Cardiac septum (tissue), 1 donor: ENCODE data around the gene RTL10. TPM values are rescaled to one million over a fixed set of nuclear protein-coding genes. Genes with fewer than 3 reads are reported as not detected.

Source experiments
- DNase-seq: peaks from one replicate; pipeline ENCODE4 v3.0.0-alpha.2; 2020; ENCODE audit warnings: low spot score
- intact Hi-C: fragments of 100-400 bp; cut with DNase I; formaldehyde crosslinking; loops from one replicate; pipeline ENCODE4 v1.14.0; 2022
- total RNA-seq: library from RNA; stranded (reverse); fragmentation: NEBNext Ultra II Directional; extraction: Animal tissue kit (Norgen Biotek cat#: 25700); gene quantifications from one replicate; pipeline ENCODE4 v1.2.1, GENCODE V29; 2021
- donor health status: DM: no; HTN: no; CAD: no.

RTL10 gene
- total RNA-seq, 1 donor from 2014 or later = 6.3 TPM

GRCh38 chr22:19850763-19851109 lies 3.9 kb downstream of the RTL10 start:
- intact Hi-C loops = loop anchor here (5.0 to 10.0 kb wide), 2 partner anchors 118 to 264 kb away; partner anchors contain the start of genes RANBP1 and TRMT2A
- DNase-seq = no peak

GRCh38 chr22:19849835-19850762 lies 4.6 kb downstream of the RTL10 start:
- intact Hi-C loops = loop anchor here (5.0 to 10.0 kb wide), 2 partner anchors 118 to 265 kb away; partner anchors contain the start of genes RANBP1 and TRMT2A
- DNase-seq = no peak

- intact Hi-C loops = no loop called here
- no peak for DNase-seq
These were observed 6.1 kb downstream of the RTL10 start for GRCh38 chr22:19848298-19849224.

DNA sequence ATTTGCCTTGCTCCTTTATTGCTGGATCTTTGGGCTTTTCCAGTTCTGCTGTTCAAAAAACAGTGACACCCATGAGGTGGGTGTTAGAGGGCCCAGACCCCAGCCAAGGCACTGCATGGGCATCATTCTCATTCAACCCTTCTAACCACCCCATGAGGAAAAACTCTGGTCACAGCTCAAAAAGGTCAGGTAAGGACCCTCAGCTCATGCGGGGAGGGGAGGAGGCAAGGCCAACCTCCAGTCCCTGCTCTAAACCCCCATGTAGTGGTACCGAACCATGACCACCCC lies 7.4 kb downstream of the RTL10 start:
- intact Hi-C loops = no loop called here

DNA sequence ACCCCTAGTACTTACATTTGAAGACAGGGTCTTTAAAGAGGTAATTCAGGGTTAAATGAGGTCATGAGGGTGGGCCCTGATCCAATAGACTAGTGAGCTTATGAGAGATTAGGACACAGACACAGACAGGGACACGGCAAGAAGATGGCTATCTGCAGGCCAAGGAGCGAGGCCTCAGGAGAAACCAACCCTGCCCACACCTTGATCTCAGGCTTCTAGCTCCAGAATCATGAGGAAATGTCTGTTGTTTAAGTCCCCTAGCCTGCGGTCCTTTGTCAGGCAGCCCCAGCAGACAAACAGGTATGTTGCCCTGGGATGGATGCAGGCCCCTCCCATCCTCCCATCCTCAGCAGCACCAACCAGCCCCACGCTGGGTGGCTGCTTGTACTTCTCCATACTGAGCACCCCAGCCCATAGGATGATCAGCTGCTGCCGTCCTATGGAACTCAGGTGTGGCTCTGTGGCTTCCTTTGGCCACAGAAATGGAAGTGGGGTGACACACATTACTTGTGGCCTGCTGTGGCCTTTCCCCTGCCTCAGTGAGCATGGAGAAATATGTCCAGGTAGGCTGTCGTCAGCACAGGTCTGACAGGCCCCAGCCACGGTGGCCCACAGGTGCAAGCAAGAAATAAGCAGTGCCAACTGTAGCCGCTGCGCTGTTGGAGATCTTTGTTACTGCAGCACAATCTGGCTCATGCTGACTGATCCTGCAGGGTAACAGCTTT lies 7.9 kb downstream of the RTL10 start:
- intact Hi-C loops = no loop called here
- DNase-seq = no peak

More for the DNA sequence above, 7.4 kb downstream of the RTL10 start:
- DNase-seq = no peak

- intact Hi-C loops = no loop called here
- no peak for DNase-seq
These were observed 9.5 kb downstream of the RTL10 start for GRCh38 chr22:19845054-19845722.

- intact Hi-C loops = no loop called here
- DNase-seq = no peak
These were observed 10.2 kb downstream of the RTL10 start for GRCh38 chr22:19844377-19845053.

- intact Hi-C loops = no loop called here
- no peak for DNase-seq
These were observed 10.8 kb downstream of the RTL10 start for GRCh38 chr22:19843857-19844376.

DNA sequence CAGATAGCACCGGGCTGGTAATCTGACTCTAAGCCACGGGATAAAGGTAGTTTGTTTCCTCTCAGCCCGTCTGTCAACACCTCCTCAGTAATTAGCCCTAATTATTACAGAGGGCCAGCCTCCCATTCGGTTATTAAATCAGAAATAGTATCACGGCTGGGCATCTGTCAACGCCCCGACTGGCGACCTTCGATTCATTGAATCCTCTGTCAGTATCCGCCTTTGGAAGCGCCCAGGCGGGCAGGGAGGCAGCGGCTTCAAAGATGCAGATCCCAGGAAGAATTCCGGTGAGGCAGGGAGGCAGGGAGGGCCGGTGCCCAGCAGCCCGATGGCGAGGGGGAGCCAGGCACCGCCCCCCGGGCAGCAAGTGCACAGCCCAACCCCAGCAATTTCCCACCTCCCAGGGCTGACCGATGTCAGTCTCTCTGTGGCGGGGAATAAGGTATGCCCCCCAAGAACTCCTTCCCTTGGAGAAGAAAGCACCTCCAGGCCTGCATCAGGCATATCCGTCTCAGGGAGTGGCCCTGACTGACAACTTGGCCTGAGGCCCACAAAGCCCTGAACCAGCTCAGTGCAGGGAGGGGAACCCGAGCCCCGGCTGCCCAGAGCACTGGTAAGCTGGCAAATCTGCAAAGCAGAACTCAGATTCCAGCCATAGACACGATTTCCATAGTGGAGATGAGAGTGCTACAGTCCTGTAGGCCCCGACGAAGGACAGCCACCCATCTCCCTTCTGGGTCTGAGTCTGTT lies 11.4 kb downstream of the RTL10 start:
- intact Hi-C loops = no loop called here
- peak; percentile 68 for DNase-seq

- intact Hi-C loops = no loop called here
- peak; percentile 66 for DNase-seq
These were observed 12.1 kb downstream of the RTL10 start for GRCh38 chr22:19842393-19843106.

GRCh38 chr22:19841641-19842392 lies 12.9 kb downstream of the RTL10 start:
- intact Hi-C loops = no loop called here
- no peak for DNase-seq

DNA sequence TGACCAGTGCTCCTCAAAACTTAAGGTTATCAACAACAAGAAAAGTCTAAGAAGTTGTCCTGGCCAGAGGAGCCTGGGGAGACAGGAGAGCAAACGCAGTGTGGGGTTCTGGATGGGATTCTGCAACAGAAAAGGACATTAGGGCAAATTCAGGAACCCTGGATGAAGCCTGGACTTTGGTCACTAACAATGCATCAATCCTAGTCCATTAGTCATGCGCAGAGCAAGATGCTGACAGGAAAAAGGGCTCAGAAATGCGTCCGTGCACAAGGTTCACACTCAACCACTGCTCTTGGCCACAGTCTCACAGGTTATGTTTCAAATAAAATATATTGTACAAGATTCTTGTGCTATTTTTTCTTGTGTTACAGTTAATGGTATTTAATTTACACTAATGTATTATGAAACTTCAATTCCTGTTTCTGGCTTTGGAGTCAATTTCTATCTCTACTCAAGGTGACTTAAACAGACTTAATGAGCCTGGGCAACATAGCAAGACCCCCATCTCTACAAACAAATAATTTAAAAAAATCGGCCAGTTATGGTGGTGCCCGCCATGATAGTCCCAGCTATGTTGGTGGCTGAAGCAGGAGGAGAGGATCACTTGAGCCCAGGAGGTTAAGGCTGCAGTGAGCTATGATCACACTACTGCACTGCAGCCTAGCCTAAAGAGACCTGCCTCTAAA lies 13.6 kb downstream of the RTL10 start:
- no peak for DNase-seq
- intact Hi-C loops = no loop called here

DNA sequence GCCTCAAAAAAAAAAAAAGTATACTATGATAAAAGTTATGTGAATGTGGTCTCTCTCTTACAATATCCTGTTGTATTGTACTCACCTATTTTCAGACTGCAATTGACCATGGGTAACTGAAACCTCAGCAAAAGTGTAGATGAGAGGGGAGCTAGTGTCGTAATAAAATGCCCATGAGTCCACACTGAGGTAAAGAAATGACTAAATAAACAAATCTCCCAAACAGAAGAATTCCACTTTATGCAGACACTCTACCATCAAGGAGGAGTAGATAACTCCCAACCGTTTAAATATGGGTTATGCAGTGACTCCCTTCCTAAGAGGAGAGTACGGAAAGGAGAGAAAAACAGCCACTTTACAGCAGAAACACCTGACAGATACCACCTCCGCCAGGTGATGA lies 14.6 kb downstream of the RTL10 start:
- intact Hi-C loops = no loop called here
- DNase-seq = no peak

DNA sequence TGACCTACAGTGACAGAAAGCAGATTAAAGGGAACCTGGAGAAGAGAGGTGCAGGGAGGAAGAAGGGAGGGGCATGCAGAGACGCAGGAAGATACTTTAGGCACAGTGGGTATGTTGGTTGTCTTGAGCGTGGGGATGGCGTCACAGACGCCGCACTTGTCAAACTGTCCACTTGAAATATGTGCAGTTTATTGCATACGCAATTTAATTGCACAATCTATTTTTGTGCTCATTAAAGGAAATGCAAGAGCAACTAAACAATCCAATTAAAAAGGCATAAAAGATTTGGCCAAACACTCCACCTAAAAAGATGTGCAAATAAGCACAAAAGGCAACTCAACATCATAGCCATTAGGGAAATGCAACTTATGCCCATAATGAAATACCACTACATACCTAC lies 16.8 kb downstream of the RTL10 start:
- intact Hi-C loops = no loop called here
- DNase-seq = no peak

- intact Hi-C loops = no loop called here
These were observed 18.2 kb downstream of the RTL10 start for GRCh38 chr22:19836512-19836911.

GRCh38 chr22:19834599-19834998 lies 20.1 kb downstream of the RTL10 start:
- DNase-seq = no peak
- intact Hi-C loops = no loop called here

More at GRCh38 chr22:19836512-19836911, 18.2 kb downstream of the RTL10 start:
- no peak for DNase-seq
